ENCODE measurements around the gene NKD1.

The NKD1 gene

DNA sequence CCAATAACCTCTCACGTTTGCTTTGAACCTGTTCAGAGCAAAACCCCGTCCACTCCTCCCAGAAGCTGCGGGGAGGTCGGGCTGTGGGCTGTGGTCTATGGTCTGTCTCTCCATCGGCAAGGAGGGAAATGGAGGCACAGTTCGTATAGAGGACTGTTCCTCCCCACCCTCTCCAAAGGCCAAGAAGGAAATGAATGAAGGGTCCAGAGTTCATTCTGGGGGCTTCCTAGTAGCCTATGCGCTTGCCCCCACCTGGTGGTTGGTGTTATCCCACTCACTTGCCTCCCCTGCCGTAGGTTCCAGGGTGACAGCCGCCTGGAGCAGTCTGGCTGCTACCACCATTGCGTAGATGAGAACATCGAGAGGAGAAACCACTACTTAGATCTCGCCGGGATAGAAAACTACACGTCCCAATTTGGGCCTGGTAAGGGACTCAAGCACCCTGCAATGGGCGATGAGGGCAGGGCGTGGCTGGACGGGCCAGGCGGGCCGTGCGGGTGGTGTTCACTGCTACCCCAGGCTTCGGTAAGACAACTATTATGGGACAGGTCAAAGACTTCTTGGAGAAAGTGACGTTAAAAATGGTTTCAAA lies 83.9 kb downstream of the NKD1 start:
- no peak for DNase-seq (ENCODE audit: low read depth)

DNA sequence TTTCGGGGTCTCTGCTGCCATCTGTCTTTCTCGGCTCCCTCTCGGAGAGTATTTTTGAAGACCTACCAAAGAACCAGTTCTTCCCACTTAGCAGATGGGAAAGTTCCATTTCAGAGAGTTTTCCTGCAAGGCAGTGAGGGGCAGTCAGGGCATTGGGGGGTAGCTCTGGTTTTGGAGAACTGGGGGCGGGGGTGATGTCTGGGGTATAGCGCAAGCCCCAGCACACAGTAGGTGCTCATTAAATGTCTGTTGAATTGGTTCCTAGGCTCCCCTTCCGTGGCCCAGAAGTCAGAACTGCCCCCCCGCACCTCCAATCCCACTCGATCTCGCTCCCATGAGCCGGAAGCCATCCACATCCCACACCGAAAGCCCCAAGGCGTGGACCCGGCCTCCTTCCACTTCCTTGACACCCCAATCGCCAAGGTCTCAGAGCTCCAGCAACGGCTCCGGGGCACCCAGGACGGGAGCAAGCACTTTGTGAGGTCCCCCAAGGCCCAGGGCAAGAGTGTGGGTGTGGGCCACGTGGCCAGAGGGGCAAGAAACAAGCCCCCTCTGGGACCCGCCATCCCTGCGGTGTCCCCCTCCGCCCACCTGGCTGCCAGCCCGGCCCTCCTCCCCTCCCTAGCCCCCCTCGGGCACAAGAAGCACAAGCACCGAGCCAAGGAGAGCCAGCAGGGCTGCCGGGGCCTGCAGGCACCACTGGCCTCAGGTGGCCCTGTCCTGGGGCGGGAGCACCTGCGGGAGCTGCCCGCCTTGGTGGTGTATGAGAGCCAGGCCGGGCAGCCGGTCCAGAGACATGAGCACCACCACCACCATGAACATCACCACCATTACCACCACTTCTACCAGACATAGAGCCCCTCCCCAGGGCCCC lies 85.0 kb downstream of the NKD1 start:
- no peak for DNase-seq (ENCODE audit: low read depth)

DNA sequence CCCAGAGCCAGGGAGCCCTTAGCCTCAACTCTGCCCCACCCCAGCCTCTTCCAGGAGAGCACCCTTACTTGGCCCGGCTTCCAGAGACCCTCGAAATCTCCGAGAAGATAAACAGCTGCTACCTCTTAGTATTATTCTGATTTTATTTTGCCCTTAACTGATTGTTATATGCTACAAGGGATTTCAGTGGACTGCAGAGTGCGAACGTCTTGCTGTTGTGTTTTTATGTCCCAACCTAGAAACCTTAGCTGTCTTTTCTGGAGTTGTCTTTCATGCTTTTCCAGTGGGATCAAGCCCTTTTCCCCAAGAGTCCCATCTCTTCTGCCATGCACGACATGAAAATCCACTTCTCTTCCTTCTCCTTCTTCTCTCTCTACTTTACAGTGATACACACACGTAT lies 85.9 kb downstream of the NKD1 start:
- no peak for DNase-seq (ENCODE audit: low read depth)

DNA sequence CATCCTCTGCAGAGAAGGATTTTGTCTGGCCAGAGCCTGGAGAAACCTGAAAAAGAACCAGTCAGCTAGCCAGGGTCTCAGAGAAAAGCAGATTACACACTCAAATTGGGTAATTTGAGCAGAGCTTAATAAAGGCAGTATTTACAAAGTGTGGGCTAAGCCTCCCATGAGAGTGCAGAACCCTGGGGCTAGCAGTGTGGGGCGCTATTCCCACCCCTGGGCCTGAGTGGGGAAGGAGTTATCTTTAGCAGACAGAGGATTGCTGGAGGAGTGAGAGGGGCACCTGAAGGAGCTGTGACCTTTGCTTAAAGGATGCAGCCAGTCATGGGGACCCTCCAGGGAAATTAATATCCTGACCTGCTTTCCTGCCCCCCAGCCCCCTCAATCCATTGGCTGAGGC lies 86.8 kb downstream of the NKD1 start:
- DNase-seq (ENCODE audit: low read depth) = no peak

DNA sequence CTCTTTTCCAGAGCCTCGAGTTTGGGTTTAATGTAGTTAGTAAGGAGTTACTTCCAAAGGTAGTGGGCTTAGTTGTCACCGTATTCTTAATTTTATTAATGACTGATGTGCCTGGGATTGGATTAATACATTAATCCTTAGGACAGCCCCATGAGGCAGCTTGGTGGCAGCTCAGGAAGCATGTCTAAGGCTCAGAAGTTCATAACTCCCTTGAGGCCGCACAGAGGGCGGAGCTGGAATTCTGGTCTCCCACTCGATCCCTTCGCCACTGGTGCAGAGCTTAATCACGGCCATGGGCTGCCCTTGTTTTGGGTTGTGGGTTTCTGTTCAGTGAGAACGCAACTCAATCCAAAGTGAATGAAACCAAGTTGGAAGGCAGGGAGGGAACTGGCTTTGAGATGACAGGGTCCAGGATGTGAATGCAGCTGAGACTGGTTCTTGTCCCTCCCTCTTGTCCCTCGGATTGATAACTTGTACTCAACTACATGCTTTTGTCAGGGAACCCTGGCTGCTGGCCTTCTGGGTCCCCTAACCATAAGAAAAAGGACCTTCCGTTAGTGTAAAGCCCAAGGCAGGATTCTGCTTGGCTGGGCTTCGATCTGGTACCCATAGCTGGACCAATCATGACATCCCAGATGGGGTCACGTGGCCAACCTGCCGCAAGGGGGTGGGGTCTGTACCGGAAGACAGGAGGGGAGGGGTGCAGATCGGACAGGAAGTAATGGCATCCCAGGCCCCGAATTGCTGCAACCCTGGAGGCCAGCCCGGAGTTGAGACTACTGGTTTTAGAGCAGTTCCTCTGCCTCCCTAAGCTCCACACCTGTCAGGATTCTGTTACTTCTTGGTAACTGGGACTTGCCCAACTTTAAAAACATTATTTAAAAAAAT lies 87.6 kb downstream of the NKD1 start:
- DNase-seq (ENCODE audit: low read depth) = no peak

DNA sequence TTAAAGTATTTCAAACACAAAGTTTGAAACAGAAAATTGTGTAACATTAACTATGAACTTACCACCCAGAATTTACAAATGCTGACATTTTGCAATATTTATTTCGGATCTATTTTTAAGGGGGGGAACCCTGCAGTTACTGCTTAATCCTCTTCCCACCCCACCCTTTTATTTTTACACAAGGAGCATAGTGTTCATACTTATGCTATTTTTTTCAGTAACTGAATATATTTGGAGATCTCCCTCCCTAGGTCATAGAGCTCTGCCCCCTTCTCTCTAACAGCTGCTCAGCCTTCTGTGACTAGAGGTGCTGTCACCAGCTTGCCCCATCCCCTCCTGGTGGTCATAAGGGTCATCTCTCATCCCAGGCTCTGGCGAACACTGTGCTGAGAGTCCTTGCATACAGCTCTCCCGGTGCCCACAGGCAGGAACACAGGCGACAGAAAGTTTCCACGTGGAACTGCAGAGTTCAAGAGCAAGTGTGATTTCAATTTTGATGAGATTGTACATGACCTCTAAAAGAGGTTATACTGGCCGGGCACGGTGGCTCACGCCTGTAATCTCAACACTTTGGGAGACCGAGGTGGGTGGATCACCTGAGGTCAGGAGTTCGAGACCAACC lies 88.7 kb downstream of the NKD1 start:
- DNase-seq (ENCODE audit: low read depth) = no peak

DNA sequence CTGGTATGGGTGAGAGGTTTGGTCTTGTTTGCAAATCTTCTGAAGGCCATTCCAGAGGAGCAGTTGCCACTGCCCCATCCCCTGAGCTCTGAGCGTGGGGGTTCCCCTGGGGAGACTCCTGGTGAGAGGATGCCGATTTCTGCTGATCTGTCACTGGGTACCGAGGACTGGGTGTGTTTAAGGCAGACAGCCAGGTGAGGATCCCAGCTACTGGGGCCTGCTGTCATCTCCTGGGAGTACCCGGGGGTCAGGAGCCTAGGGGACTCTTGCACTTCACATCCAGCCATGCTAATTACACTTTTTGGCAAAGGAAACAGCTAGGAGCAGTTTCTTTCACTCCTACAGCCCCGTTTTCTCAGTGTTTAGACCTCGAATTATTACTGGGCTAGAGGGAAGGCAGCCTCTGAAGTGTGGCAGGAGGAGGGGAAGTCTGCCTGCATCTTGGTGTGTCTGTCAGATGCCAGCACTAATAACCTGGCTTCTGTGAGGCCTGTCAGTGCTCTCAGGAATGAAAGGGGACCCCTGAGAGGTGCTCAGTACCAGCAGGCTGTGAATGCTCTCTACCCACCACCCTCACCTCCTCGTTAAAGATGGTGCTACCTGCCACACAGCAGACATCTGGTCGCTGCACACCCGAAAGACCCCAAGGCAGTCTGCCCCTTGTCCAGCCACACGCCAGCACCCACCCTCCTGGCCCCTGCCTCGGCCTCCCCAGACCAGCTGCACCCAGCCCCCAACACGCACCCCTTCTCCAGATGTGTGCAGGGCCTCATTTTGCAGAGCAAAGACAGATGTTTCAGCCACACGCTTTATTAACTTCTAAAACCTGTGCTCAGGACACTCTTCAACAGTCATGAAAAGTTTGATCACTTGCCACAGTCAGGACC lies 89.8 kb downstream of the NKD1 start:
- DNase-seq (ENCODE audit: low read depth) = no peak

DNA sequence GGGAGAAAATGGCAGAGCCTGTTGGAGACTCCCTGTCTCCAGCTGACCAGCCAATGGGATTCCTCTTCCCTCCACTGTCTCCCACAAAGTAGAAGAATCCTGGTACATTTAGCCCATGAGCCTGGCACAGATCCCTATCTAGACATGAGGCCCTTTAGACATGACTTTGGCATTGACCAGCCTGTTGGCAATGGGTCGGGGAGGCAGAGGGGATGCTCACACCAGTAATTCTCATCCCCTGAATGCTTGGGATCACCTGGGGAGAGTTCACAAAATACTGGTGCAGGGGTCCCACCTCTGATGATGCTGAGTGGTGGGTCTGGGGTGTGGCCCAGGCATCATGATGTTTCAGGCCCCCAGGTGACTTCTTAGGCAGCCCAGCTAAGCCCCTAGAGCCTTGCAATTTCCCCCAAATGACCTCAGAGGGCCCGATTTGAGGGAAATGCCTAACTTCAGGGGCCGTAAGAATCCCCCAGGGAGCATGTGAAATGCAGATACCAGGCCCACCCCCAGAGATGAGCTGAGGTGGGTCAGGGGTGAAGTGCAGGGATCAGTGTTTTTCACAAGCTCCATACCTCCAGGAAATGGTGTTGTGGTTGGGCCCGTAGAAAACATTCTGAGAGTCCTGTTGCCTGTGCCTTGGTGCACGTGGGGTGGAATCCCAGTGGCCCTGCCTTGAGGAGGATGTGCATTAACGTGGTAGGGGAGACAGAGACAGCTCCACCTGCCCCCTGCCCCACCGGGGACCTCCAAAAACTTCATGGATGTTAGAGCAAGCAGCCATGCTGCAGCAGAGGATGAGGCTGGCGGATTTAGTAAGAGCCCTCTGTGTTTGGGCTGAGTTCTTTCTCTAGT lies 90.8 kb downstream of the NKD1 start:
- DNase-seq (ENCODE audit: low read depth) = no peak

DNA sequence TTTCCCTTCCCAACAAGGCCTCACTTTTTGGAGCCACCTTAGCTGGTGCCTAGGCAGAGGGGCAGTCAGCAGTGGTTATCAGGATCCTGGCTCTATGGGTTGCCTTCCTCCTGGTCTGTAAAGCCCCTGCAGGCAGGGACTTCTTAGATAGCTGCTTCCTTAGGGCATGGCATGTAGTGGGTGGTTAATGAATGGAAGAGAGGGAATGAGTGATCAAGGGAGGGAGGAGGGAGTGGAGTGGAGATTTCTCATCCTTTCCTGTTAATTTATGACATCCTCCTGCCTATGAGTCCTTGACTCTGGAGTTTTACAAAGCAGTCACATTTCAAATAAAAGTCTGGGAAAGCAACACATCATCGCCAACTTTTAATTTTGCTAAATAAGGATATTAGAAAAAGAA lies 92.2 kb downstream of the NKD1 start:
- no peak for DNase-seq (ENCODE audit: low read depth)

DNA sequence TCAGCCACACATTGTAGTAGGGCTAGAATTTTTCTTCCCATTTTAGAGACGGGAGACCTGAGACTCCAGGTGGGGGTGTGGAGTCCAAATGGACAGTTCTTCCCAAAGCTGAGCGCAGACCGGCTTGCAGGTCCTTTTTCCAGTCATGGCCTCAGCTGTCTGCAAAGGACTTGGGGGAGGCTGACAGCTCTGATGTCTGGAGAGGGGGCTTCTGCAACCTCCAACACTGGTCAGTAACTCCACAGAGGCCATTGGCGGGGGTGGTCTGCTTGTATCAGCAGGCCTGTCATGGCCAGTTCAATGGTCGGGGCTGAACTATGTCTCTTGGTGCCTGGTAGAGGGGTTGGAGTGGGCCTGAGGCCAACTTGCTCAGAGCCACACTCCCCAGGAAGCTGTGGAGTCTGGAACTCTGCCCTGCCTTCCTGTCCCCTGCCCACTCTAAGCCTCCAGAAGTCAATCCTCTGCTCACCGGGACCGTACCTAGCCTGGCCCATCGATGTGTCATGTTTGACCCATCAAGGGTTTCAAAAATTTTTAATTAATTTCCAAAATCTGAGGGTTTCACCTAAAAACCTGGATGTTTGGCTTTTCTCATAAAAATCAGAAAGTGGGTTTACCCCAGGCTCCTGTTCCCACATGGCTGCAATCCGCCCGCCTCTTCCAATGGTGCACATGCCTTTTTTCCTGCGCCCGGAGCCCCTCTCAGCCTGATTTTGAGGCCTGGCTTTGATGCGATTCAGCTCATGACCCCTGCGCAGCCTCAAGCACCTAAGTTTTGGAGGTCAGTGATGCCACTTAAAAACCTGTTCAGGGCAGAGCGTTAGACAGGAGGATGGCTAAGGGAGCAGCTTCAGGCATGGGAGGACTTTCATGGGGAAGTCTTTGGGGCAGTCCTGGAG lies 93.0 kb downstream of the NKD1 start:
- DNase-seq (ENCODE audit: low read depth) = no peak

DNA sequence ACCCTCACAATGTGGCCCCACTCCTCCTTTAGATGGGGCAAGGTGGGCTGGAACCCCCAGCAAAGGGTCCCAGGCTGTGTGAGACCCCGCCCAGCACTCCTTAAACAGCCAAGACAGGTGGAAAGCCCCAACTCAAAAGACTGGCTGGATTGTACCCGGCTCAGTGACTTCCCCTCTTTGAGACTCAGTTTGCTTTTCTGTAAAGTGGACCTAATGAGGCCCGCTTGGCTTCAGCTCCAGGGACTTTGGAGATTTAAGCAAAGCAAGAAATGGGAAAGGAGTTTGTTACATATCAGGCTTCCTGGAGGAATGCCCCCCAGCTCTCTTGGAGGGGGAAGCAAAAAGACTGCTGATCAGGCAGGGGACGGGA lies 93.6 kb downstream of the NKD1 start:
- DNase-seq (ENCODE audit: low read depth) = no peak

DNA sequence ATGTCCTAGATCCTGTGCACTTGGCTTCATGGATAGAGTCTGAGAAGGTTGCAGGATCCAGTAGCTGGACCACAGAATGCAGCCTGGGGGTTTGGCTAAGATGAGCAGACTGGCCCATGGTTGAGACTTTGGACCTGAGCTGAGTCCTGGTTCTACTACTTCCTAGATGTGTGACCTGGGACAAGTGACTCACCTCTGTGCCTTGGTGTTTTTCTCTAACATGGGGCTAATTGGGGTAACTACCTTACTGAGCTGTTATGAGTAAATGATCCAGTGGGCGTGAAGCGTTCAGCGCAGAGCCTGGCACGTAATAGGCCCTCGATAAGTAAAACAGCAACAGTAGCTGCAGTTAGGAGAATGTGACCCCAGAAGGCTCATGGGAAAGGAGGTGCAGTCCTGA lies 94.2 kb downstream of the NKD1 start:
- DNase-seq (ENCODE audit: low read depth) = no peak

DNA sequence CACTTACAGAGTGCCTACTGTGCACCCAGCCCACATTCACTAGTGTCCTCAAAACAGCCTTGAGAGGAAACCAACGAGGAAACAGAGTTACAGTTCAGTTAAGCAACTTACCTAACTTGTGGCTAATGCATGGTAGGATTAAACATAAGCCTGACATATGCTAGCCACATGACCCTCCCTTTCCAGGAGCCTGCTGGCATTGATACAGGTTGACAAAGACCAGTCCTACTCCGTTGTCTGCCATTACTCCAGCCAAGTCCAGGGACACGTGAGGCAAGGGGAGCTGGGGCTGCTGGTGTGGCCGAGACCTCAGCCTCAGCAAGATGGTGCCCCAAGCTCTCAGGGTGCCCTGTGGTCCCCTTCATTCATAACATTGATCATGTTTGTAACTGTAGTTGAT lies 95.0 kb downstream of the NKD1 start:
- no peak for DNase-seq (ENCODE audit: low read depth)

DNA sequence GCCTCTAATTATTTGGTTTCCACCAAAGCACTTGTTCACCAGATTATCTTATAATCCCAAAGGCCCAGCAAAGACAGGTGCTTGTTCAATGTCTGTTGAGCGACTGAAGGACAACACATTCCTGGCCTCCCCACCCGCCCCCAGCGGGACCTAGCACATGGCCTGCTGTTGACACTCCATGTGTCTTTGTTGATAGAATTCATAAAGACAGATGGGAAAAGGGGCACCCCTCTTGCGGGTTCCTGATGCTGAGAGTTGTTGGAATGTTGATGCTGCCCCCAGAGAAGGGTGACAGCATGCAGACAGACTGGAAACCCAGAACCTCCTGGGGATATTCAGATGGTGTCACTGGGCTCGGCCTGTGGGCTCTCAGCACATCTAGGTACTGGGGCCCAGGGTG lies 96.0 kb downstream of the NKD1 start:
- no peak for DNase-seq (ENCODE audit: low read depth)

DNA sequence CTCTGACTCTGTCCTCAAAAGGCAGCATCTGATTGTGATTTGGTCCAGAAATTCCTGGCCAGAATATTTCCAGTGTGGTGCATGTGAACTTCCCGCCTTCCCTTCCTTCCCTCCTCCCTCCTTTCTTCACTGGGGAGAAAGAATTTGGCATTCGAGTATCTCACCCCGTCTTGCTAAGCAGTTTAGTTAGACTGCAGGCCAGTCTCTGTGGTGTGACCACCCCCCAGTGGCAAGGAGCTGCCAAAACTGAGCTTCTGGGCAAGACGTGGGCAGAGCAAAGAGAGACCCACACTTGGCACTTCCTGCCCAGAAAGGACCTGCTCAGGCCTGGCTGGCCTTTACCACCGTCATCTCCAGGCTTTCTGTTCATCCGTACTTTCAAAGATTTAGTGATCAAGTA lies 96.5 kb downstream of the NKD1 start:
- DNase-seq (ENCODE audit: low read depth) = no peak

DNA sequence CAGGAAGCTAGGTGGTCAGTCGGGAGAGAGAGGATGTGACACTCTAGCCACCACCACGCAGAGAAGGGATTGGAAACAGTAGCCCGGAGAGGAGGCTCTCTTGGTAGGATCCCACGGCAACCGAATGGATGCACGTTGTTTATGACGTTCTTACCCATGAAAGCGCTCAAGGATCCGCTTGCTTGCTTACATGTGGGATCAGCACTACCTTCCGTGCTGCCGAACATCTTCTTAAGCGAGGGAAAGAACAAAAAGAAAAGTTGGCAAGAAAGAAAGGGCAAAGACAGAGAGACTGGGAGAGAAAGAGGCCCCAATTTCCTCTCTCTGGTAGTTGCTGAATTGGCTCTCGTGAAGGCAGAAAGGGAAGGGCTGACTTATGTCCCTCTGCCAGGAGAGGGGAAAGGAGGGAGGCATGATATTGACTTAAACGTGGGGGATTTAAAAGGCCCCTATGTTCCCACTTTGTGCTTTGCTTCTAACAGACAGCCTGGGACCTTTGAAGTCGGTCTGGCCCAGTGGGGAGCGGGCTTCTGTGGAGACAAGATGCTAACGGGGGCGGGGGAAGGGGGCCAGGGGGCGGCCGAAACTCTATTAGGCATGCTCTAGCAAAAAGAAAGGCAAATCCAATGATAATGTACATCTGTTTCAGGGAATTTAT lies 97.5 kb downstream of the NKD1 start:
- DNase-seq (ENCODE audit: low read depth) = no peak

DNA sequence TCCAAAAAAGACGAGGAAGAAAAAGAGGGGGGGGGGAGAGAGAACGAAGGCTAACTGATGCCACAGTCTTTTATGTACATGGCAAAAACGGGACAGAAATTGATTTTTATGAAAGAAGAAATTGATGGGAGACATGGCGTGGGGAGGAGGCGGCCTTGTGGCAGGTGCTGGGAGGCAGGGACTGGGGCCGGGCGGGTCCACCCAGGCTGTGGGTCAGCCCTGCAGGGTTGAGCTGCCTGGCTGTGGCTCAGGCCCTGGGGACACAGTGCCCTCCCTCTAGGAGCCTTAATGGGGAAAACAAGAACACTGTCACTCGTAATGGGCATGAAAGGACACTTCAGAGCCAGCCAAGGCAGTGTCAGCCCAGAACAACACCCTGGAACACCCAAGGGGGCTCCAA lies 98.1 kb downstream of the NKD1 start:
- DNase-seq (ENCODE audit: low read depth) = no peak

DNA sequence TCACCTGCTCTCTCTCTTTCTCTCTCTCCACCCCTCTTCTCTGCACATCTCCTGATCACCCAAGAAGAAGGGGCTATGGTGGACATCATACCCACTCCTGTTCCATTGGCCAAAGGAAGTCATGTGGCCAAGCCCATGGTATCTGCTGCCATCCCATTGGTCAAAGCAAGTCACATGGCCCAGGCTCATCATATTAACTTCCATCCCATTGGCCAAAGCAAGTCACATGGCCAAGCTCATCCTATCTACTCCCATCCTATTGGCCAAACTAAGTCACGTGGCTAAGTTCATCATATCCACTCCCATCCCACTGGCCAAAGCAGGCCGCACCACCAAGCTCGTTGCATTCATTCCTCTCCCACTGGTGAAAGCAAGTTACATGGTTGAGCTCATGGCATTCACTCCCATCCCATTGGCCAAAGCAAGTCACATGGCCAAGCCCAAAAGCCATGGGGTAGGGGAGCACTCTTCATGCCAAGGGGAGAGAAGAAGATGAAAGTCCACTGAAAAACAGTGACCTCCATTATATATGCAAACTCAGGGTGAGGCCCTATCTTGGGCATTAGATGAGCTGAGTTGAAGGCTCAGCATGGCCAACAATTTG lies 103.7 kb downstream of the NKD1 start:
- no peak for DNase-seq (ENCODE audit: low read depth)

Measured in activated T-helper 1 cell treated with Interleukin-2 at 50 U/mL for 16 hours (primary cell).